ENCODE results near the gene GDF3.
"Not testable (repeated sequence)": the region's sequence is repeated elsewhere in the genome, so short reads cannot be mapped to it uniquely, and the experiment has no call there.

Gene GDF3

GRCh38 chr12:7695566-7696197 lies at the start of gene GDF3:
GDF3 (minus strand) TSS chr12:7695775; CDS start chr12:7695728, 47 bp downstream.
- DNase-seq = no peak

- DNase-seq = no peak
Measured at GRCh38 chr12:7732993-7733392, 37.4 kb upstream of the GDF3 start.

- no peak for DNase-seq
Measured at GRCh38 chr12:7731486-7731885, 35.9 kb upstream of the GDF3 start.

- not testable (repeated sequence) for DNase-seq
Measured at GRCh38 chr12:7730984-7731383, 35.4 kb upstream of the GDF3 start.

GRCh38 chr12:7729746-7730145 lies 34.2 kb upstream of the GDF3 start:
- no peak for DNase-seq

GRCh38 chr12:7723926-7724325 lies 28.4 kb upstream of the GDF3 start:
- no peak for DNase-seq

GRCh38 chr12:7719946-7720730 lies 24.6 kb upstream of the GDF3 start:
- DNase-seq = no peak

GRCh38 chr12:7716381-7716780 lies 20.8 kb upstream of the GDF3 start:
- DNase-seq = no peak

GRCh38 chr12:7712841-7713442 lies 17.4 kb upstream of the GDF3 start:
- DNase-seq = no peak

GRCh38 chr12:7711133-7711532 lies 15.6 kb upstream of the GDF3 start, which contains the start of gene DPPA3:
DPPA3 (plus strand) TSS chr12:7711433; CDS start chr12:7711571, 138 bp downstream.
- DNase-seq = no peak

GRCh38 chr12:7709969-7710675 lies 14.5 kb upstream of the GDF3 start:
- DNase-seq = no peak

- DNase-seq = no peak
Measured at GRCh38 chr12:7705846-7706245, 10.3 kb upstream of the GDF3 start.

GRCh38 chr12:7695237-7695560 lies 376 bp downstream of the GDF3 start:
- no peak for DNase-seq

GRCh38 chr12:7694556-7695236 lies 879 bp downstream of the GDF3 start:
- DNase-seq = no peak

- DNase-seq = no peak
Measured at GRCh38 chr12:7693793-7694192, 1.8 kb downstream of the GDF3 start.

GRCh38 chr12:7681535-7681934 lies 14.0 kb downstream of the GDF3 start:
- no peak for DNase-seq

- DNase-seq = no peak
Measured at GRCh38 chr12:7679251-7680045, 16.1 kb downstream of the GDF3 start.

- DNase-seq = no peak
Measured at GRCh38 chr12:7678744-7679143, 16.8 kb downstream of the GDF3 start.

GRCh38 chr12:7677432-7677888 lies 18.1 kb downstream of the GDF3 start:
- not testable (repeated sequence) for DNase-seq

GRCh38 chr12:7675455-7675854 lies 20.1 kb downstream of the GDF3 start:
- not testable (repeated sequence) for DNase-seq

- DNase-seq = no peak
Measured at GRCh38 chr12:7668171-7668570, 27.4 kb downstream of the GDF3 start.

GRCh38 chr12:7667125-7667524 lies 28.4 kb downstream of the GDF3 start:
- DNase-seq = no peak
